Measurements from ENCODE around the gene CD79A.

The CD79A gene

DNA sequence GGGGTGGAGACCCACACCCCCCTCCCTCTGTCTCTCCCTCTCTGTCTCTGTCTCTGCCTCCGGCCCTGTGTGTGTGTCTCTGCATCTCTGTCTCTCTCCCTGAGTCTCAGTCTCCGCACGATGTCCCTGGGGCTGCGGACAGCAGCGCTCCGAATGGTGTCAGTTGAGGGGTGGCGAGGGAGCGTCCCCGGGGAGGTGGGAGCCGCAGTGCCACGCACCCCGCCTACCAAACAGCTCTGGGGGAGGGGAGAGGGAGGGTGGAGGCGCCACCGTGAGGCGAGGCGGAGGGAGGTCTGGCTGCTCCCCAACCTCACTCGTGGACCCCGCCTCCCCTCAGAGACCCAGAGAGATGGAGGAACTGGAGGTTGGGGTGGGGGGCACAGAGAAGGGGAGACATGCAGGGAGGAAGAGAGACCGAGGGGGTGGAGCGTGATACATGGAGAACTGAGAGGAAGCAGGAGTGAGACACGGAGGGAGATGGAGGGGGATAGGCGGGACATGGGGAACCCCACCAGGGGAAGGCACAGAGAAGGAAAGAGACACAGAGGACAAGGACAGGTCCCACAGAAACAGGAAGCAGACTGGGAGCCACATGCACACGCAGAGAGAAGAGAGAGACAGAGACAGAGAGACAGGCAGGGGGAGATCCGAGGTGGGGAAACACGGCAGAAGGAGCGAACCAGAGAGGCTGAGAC, 44.0 kb downstream of the CD79A start:
- DNase-seq = no peak

DNA sequence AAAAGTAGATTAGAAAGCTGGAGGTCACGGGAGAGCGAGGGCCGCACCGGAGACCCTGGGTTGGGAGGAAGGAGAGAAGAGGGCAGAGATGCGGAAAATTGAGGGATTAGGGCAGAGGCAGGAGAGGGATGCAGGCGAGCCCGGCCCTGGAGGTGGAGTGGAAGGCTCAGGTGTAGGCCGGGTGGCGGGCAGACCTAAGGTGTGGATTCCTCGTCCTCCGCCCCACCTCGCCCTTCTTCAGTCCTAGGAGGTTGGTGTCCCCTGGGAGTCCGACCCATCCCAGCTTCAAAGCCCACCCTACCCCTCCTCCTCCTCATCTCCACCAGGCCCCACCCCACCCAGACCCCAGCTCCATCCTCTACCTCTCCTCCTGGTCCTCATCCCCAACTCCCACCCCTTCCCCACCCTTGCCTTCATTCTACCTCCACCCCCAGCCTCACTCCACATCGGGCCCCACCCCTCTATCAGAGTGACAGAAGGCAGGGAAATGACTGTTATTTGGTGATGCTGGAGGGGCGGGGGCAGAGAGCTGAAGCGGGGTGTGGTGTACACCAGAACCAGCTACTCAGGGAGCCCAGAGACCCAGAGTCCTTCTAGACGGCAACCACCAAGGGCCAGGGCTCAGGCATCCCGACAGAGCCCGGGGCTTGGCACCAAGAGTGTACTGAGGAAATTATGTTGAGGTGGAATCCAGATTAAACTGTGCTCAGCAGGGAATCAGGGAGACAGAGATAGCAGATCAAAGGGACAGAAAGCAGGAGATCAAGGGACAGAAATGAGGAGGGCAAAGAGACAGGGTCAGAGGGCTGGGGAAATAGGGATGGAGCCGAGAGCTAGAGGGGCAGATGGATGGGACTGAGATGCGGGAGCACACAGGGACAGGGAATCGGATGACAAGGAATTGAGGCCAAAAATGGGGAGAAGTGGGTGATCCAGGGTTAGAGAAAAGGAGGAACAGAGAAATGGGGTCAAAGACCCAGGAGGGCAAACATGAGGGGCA, 44.8 kb downstream of the CD79A start:
- DNase-seq = no peak

DNA sequence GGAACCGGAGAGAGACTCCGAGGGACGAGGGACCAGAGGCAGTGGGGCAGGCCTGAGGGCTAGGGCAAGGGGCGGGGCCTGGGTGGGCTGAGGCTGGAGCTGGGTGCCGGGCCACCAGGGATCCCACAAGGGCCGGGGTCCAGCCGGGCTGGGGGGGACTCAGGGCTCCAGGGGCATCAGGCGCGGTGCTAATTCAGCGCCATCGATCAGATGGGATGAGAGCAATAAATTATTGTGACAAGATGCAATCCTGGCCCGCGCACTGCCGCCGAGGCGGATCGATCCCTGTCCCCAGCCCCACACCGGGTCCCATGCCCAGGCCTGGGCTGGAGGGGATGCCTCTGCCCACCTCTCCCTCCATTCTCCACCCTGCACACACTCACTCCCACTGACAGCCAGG, 45.5 kb downstream of the CD79A start:
- DNase-seq = no peak

GRCh38 chr19:41923045-41923788, 46.1 kb downstream of the CD79A start:
- no peak for DNase-seq

DNA sequence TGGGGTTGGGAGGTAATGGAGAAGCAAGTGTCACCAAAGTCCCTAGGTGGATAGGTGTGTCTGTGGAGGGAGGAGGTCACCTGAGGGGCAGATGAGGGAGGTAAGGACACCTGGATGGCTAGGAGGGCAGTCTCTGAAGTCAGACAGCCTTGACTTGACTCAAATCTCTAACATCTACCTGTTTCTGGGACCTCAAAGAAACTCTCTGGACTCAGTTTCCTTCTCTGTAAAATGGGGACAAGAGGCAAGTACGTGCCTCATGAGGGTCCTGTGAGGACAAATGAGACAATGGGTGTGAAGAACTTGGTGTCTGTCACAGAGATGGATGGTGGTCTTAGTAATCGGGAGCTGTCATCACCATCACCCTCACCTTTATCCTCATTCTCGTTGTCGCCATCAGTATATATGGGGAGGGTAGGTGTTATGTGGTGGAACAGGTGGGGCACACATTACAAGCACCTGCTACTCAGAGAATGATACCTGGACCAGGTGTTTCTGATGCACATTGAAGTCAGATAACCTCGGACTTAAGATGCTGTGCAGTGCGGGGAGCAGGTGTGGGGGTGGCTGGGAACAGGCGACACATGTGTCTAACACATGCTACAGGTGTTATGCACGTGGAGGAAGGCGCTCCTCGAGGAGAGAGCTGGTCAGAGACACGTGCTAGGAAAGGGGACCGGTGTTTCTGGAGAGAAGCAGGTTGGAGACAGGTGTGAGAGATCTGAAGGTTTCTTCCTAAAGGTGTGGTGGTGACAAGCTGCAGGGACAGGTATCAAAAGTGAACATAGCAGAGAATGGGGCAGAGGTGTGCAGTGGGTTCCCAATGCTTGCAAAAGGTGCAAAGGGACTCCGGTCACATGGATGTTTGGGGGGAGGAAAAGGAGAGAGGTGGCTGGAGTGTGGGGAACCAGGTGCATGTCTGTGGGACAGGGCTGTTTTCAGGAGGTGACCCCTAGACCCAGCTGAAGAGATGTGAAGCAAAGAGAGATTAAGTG, 47.4 kb downstream of the CD79A start:
- no peak for DNase-seq

DNA sequence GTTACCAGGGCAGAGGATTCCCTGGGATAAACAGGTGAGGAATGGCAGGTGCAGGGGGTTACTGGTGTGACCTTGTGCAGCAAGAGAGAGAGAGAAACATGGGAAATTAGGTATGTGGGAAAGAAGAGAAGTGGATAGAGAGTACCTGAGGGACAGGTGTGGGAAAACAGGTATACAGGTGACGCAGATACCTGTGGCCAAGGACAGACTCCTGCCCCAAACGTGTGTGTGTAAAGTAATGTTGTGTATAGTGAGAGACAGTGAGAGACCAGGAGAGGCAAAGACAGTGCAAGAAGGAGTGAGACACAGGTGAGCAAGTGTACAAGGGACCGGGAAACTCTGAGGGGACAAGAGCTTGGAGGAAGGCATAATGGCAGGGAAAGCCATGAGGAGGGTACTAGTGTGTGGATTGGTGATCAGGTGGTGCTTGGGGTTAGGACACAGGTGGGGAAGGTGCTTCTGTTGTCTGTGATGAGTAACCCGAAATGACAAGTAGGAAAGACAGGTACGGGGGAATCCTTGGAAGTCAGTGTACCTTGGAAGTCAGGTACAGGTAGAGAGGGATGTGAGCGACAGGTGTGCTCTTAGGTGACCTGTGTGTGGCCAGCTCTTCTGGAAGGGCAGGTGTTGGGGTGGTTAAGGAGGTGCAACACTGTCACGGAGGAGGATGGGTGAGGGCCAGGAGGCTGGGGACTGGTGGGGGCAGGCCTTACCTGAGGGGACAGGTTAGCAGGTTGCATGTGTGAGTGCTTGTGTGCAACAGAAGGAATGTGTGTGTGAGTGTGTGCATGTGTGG, 48.3 kb downstream of the CD79A start:
- no peak for DNase-seq

- DNase-seq = no peak
Measured at GRCh38 chr19:41926028-41926762, 49.1 kb downstream of the CD79A start.

DNA sequence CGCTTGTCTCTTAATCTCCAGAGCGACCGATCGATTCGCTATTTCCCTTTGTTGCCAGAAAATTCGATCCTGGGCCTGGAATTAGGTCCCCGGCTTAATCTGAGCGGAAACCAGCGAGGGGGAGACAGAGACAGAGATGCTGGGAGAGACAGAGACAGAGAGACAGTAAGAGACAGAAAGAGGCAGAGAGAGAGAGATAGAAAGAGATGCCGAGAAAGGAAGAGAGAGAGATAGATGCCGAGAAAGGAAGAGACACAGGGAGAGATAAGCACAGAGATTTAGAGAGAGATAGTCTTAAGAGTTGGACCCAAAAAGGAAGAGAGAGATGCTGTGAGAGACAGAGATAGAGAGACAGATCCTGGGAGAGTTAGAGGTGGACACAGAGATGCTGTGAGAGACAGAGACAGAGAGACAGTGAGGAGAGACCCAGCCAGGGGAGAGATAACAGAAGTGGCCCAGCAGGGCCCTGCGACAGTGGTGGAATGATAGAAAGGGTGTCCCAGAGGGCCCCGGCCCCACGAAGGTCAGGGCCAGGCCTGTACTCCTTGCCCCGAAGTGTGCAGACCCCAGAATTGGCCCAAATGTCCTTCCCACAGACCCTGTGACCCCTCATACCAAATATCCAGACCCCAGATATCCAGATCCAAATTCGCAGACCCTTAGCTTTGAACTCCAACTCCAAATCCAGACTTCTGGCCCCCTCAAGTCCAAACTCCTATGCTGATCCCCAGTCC, 49.9 kb downstream of the CD79A start:
- DNase-seq = no peak

GRCh38 chr19:41927497-41928192, 50.6 kb downstream of the CD79A start:
- DNase-seq = no peak

DNA sequence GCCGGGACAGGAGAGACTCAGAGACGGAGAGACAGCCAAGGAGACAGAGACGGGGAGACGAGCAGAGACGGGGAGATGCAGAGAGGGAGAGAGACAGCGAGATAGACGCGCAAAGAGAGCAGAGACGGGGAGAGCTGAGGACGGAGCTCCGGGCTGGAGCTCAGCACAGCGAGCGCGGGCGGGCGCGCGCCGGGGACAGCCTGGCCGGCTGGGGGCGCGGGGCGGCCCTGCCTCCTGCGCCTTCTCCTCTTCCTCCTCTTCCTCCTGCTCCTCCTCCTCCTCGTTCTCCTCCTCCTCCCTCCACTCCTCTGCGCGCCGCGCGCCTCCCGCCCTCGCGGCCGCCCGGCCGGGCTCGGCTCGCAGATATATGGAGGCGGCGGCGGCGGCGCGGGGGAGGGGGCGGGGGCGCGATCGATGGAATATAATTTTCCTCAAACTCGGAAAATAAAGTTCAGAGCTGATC, 51.2 kb downstream of the CD79A start, which contains the start of gene ERFL:
Gene ERFL, minus strand, starts transcription at position 229 of the 463 bp plus-strand sequence. CDS start 15,530 bp downstream, outside the sequence.
- DNase-seq = no peak

GRCh38 chr19:41928754-41929535, 51.9 kb downstream of the CD79A start:
- no peak for DNase-seq

- DNase-seq = no peak
Measured at GRCh38 chr19:41929536-41930071, 52.5 kb downstream of the CD79A start.

- DNase-seq = no peak
Measured at GRCh38 chr19:41930322-41930722, 53.2 kb downstream of the CD79A start.

Data from hematopoietic multipotent progenitor cell treated with erythropoietin and hydrocortisone succinate and interleukin-3 and kit ligand, for 8 days (in vitro differentiated cells).